SK-N-SH (cell line): Measurements from ENCODE around the gene WWOX. TPM values are rescaled to one million over a fixed set of nuclear protein-coding genes. Genes with fewer than 3 reads are reported as not detected.

Experiments used
- CTCF ChIA-PET: fragments of 300-600, 350-600 bp; formaldehyde crosslinking; extraction: SDS; loops from one replicate; lab custom pipeline; 2021; lab: Yijun Ruan, JAX
- POLR2A ChIA-PET: fragments of 350-600 bp; sonication (Branson Sonifier 250); formaldehyde crosslinking; extraction: SDS; loops from one replicate; lab custom pipeline; 2020; ENCODE audit warnings: antibody characterized with exemption, inconsistent platforms; lab: Yijun Ruan, JAX
- DNase-seq: peaks from one replicate; pipeline ENCODE4 v3.0.0; 2012
- H2AFZ ChIP-seq: fragments of 200-600 bp; sonication (generic); 2 replicates; pipeline ENCODE4 v1.8.1; 2016; ENCODE audit warnings: antibody characterized with exemption, mild to moderate bottlenecking, low read depth
- H3F3A ChIP-seq: fragments of 200-600 bp; sonication (generic); replicated peaks from 2 replicates; pipeline ENCODE3; 2016; ENCODE audit warnings: antibody characterized with exemption, mild to moderate bottlenecking; ENCODE audit not compliant: insufficient read depth
- H3K27ac ChIP-seq, 2 experiments: fragments of 200-500 bp in 1 of 2; fragments of 200-600 bp in 1 of 2; sonication (Bioruptor generic) in 1 of 2; sonication (generic), shearing (Covaris generic) in 1 of 2; 2 replicates each; pipeline versions ENCODE4 v1.5.1 to v1.6.1; 2014 to 2016; ENCODE audit warnings: low read depth in 2 of 2, inconsistent platforms in 1 of 2, low read length in 1 of 2, mild to moderate bottlenecking in 1 of 2, mixed read lengths in 1 of 2
- H3K27me3 ChIP-seq: fragments of 200-600 bp; sonication (generic), shearing (Covaris generic); 2 replicates; pipeline ENCODE4 v1.6.1; 2016; ENCODE audit warnings: mixed run types; ENCODE audit not compliant: insufficient read depth
- H3K36me3 ChIP-seq, 2 experiments: fragments of 200-500 bp in 1 of 2; fragments of 200-600 bp in 1 of 2; sonication (Bioruptor generic) in 1 of 2; sonication (generic) in 1 of 2; replicated peaks in 1 of 2; 2 replicates each; pipeline versions ENCODE3 to v1.5.1; 2014 to 2016; ENCODE audit warnings: low read length in 1 of 2, mild to moderate bottlenecking in 1 of 2; ENCODE audit not compliant: insufficient read depth in 2 of 2, control insufficient read depth in 1 of 2
- H3K4me1 ChIP-seq, 2 experiments: fragments of 200-500 bp in 1 of 2; fragments of 200-600 bp in 1 of 2; sonication (Bioruptor generic) in 1 of 2; sonication (generic), shearing (Covaris generic) in 1 of 2; 2 replicates each; pipeline versions ENCODE4 v1.5.1 to v1.6.1; 2014 to 2016; ENCODE audit warnings: low read depth in 1 of 2, low read length in 1 of 2, mixed run types in 1 of 2; ENCODE audit not compliant: insufficient read depth in 2 of 2, control insufficient read depth in 1 of 2
- H3K4me2 ChIP-seq: fragments of 200-600 bp; sonication (generic), shearing (Covaris generic); 2 replicates; pipeline ENCODE4 v1.6.1; 2017; ENCODE audit warnings: mixed run types
- H3K4me3 ChIP-seq, 2 experiments: fragments of 200-500 bp in 1 of 2; fragments of 200-600 bp in 1 of 2; sonication (Bioruptor generic) in 1 of 2; sonication (generic), shearing (Covaris generic) in 1 of 2; 2 replicates each; pipeline versions ENCODE4 v1.5.1 to v1.8.1; 2014 to 2016; ENCODE audit warnings: low read depth in 2 of 2, inconsistent platforms in 1 of 2, low read length in 1 of 2, mild to moderate bottlenecking in 1 of 2, mixed read lengths in 1 of 2, moderate library complexity in 1 of 2
- H3K79me2 ChIP-seq: fragments of 200-600 bp; sonication (generic); 2 replicates; pipeline ENCODE4 v1.8.1; 2017; ENCODE audit warnings: mild to moderate bottlenecking; ENCODE audit not compliant: insufficient read depth
- H3K9ac ChIP-seq: fragments of 200-600 bp; sonication (generic); 2 replicates; pipeline ENCODE4 v1.6.1; 2017; ENCODE audit warnings: mixed run types
- H3K9me2 ChIP-seq: fragments of 200-600 bp; sonication (generic); 2 replicates; pipeline ENCODE4 v1.6.1; 2017; ENCODE audit warnings: mixed run types
- H3K9me3 ChIP-seq: fragments of 200-600 bp; sonication (generic); 2 replicates; pipeline ENCODE4 v1.6.1; 2017; ENCODE audit warnings: mixed run types, mild to moderate bottlenecking, moderate library complexity
- H4K20me1 ChIP-seq: fragments of 200-600 bp; sonication (generic); 2 replicates; pipeline ENCODE4 v1.6.1; 2017; ENCODE audit warnings: mild to moderate bottlenecking, mixed run types; ENCODE audit not compliant: insufficient read depth
- EZH2phosphoT487 ChIP-seq: fragments of 200-600 bp; sonication (generic); IDR thresholded peaks from 2 replicates; pipeline ENCODE4 v1.6.1; 2017; ENCODE audit warnings: low read depth, mixed run types, mild to moderate bottlenecking, antibody characterized with exemption, moderate library complexity, borderline replicate concordance
- FOXM1 ChIP-seq: IDR thresholded peaks from 2 replicates; pipeline ENCODE4 v1.4.0; 2012; ENCODE audit warnings: low read depth, mild to moderate bottlenecking
- GATA2 ChIP-seq: sonication (generic); formaldehyde crosslinking; IDR thresholded peaks from 2 replicates; pipeline ENCODE4 v1.5.0; 2020; ENCODE audit warnings: mild to moderate bottlenecking, missing genetic modification reagents
- JUND ChIP-seq: IDR thresholded peaks from 2 replicates; pipeline ENCODE4 v1.4.0; 2012
- MEF2A ChIP-seq: IDR thresholded peaks from 2 replicates; pipeline ENCODE4 v1.4.0; 2012; ENCODE audit warnings: low read depth, borderline replicate concordance
- NFIC ChIP-seq: IDR thresholded peaks from 2 replicates; pipeline ENCODE4 v1.4.0; 2012; ENCODE audit warnings: borderline replicate concordance
- NRF1 ChIP-seq: IDR thresholded peaks from 2 replicates; pipeline ENCODE4 v1.6.1; 2012; ENCODE audit warnings: low read depth, mild to moderate bottlenecking, low read length
- RAD21 ChIP-seq: IDR thresholded peaks from 2 replicates; pipeline ENCODE4 v1.6.1; 2012; ENCODE audit warnings: mild to moderate bottlenecking, low read length
- RCOR1 ChIP-seq: fragments of 150-350 bp; IDR thresholded peaks from 2 replicates; pipeline ENCODE4 v1.6.1; 2017; ENCODE audit warnings: antibody characterized with exemption, low read length
- REST ChIP-seq: IDR thresholded peaks from 2 replicates; pipeline ENCODE4 v1.6.1; 2012; ENCODE audit warnings: mild to moderate bottlenecking, low read depth, low read length, moderate library complexity
- RFX5 ChIP-seq: IDR thresholded peaks from 2 replicates; pipeline ENCODE4 v1.6.1; 2012; ENCODE audit warnings: mild to moderate bottlenecking, improper control_type of control experiment, low read length
- YY1 ChIP-seq: IDR thresholded peaks from 2 replicates; pipeline ENCODE4 v1.4.0; 2012; ENCODE audit warnings: low read depth, mild to moderate bottlenecking
- ZBTB33 ChIP-seq: IDR thresholded peaks from 2 replicates; pipeline ENCODE4 v1.4.0; 2012; ENCODE audit warnings: low read depth, borderline replicate concordance
- WGBS: methylation state at CpG from one replicate; pipeline ENCODE4 v1.1.6; 2017; ENCODE audit warnings: low lambda C conversion rate; 5-methylcytosine and 5-hydroxymethylcytosine counted together
- polyA plus RNA-seq, 3 experiments: library from polyadenylated mRNA; depleted of rRNA; stranded (reverse); fragments of >200 nt; gene quantifications; 2 replicates each; pipeline ENCODE4 v1.2.3, GENCODE V29; 2012
- TF ChIP-seq, protein P1 (sequence below): fragments of 200-600 bp; sonication (generic); IDR thresholded peaks from 2 replicates; pipeline ENCODE4 v1.6.1; 2017; ENCODE audit warnings: antibody characterized with exemption, mild to moderate bottlenecking, moderate library complexity
- TF ChIP-seq, protein P2 (sequence below): fragments of 150-350 bp; IDR thresholded peaks from 2 replicates; pipeline ENCODE4 v1.6.1; 2016; ENCODE audit warnings: mild to moderate bottlenecking, low read depth, low read length

WWOX gene
- polyA plus RNA-seq, 1 of the 3 experiments (the other 2 are of a cell fraction) = 10.8 TPM

- POLR2A ChIA-PET = no interaction called here
Observed at GRCh38 chr16:78286065-78286464, 186.6 kb downstream of the WWOX start.

GRCh38 chr16:78288888-78289287, 189.4 kb downstream of the WWOX start:
- Histone ChIP-seq H3K9me2 (no peaks in the 10 kb centered on the region), H3K9ac (no peak overlapping the region), H3K4me3 (no peak overlapping the region), H3K9me3 (no peaks in the 10 kb centered on the region), H3K4me1 (no peaks in the 10 kb centered on the region; a peak in 1 of 4 replicates), H4K20me1 (no peaks in the 10 kb centered on the region), H3K27ac (no peak overlapping the region), H3K4me2 (no peak overlapping the region), H3K36me3 (no peaks in the 10 kb centered on the region), H3K27me3 (no peaks in the 10 kb centered on the region), H3F3A (no peaks in the 10 kb centered on the region), H3K79me2 (no peaks in the 10 kb centered on the region), H2AFZ (no peak overlapping the region)
- no peak for DNase-seq
- no peak for TF ChIP-seq EZH2phosphoT487
- no peak for TF ChIP-seq RCOR1
- TF ChIP-seq ZBTB33 = no peak
- no peak for TF ChIP-seq GATA2 (CRISPR knock-in tag)
- no peak for TF ChIP-seq RAD21
- TF ChIP-seq FOXM1 = no peak
- TF ChIP-seq MEF2A = no peak
- TF ChIP-seq, protein P1, sequence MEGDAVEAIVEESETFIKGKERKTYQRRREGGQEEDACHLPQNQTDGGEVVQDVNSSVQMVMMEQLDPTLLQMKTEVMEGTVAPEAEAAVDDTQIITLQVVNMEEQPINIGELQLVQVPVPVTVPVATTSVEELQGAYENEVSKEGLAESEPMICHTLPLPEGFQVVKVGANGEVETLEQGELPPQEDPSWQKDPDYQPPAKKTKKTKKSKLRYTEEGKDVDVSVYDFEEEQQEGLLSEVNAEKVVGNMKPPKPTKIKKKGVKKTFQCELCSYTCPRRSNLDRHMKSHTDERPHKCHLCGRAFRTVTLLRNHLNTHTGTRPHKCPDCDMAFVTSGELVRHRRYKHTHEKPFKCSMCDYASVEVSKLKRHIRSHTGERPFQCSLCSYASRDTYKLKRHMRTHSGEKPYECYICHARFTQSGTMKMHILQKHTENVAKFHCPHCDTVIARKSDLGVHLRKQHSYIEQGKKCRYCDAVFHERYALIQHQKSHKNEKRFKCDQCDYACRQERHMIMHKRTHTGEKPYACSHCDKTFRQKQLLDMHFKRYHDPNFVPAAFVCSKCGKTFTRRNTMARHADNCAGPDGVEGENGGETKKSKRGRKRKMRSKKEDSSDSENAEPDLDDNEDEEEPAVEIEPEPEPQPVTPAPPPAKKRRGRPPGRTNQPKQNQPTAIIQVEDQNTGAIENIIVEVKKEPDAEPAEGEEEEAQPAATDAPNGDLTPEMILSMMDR = no peak
- no peak for TF ChIP-seq NRF1
- TF ChIP-seq, protein P2, sequence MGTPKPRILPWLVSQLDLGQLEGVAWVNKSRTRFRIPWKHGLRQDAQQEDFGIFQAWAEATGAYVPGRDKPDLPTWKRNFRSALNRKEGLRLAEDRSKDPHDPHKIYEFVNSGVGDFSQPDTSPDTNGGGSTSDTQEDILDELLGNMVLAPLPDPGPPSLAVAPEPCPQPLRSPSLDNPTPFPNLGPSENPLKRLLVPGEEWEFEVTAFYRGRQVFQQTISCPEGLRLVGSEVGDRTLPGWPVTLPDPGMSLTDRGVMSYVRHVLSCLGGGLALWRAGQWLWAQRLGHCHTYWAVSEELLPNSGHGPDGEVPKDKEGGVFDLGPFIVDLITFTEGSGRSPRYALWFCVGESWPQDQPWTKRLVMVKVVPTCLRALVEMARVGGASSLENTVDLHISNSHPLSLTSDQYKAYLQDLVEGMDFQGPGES = no peak
- no peak for TF ChIP-seq RFX5
- no peak for TF ChIP-seq JUND
- no peak for TF ChIP-seq REST
- CTCF ChIA-PET = no interaction called here
- 88% methylated on average over 9 of the region's 9 CpGs for WGBS
- POLR2A ChIA-PET = no interaction called here

More at GRCh38 chr16:78286065-78286464, 186.6 kb downstream of the WWOX start:
- H3K27me3 ChIP-seq = no peaks in the 10 kb centered on the region
- H4K20me1 ChIP-seq = no peaks in the 10 kb centered on the region
- H3K9me2 ChIP-seq = no peaks in the 10 kb centered on the region
- H3K36me3 ChIP-seq = no peaks in the 10 kb centered on the region
- no peak overlapping the region for H3K4me2 ChIP-seq
- H3K27ac ChIP-seq = no peak overlapping the region
- H3K9me3 ChIP-seq = no peaks in the 10 kb centered on the region
- H2AFZ ChIP-seq = no peak overlapping the region
- no peak overlapping the region for H3K4me3 ChIP-seq
- H3K4me1 ChIP-seq = no peaks in the 10 kb centered on the region; a peak in 1 of 4 replicates
- no peak for DNase-seq
- no peaks in the 10 kb centered on the region for H3K79me2 ChIP-seq
- CTCF ChIA-PET = no interaction called here
- TF ChIP-seq, protein P1 = no peak
- TF ChIP-seq RFX5 = no peak
- no peak for TF ChIP-seq YY1
- TF ChIP-seq NFIC = no peak
- no peak overlapping the region for H3K9ac ChIP-seq
- no peaks in the 10 kb centered on the region for H3F3A ChIP-seq
- WGBS = 85% methylated on average over 4 of the region's 4 CpGs
